Breast epithelium (tissue), 3 donors: ENCODE data around the gene AHCYL2.

Source experiments
- CTCF ChIP-seq, 3 donors: fragments of 450-650 bp; IDR thresholded peaks; one replicate each; pipeline ENCODE4 v1.5.1; 2016 to 2017; ENCODE audit warnings: antibody characterized with exemption in 3 of 3, mild to moderate bottlenecking in 3 of 3, moderate library complexity in 3 of 3
- POLR2A ChIP-seq: fragments of 450-650 bp; IDR thresholded peaks from one replicate; pipeline ENCODE4 v1.6.1; 2016; ENCODE audit warnings: antibody characterized with exemption, mild to moderate bottlenecking, moderate library complexity

GRCh38 chr7:129209067-129209926 is 15.5 kb upstream of the AHCYL2 start:
- TF ChIP-seq POLR2A (no peak), CTCF (IDR thresholded peaks at IDR 0.05) (no peak)
